ENCODE data around the gene SLC28A1. TPM values are rescaled to one million over a fixed set of nuclear protein-coding genes. Genes with fewer than 3 reads are reported as not detected.
A peak's percentile ranks its signal among the peaks of the same experiment; 100 is the strongest.

Gene SLC28A1
- total RNA-seq, 2 experiments from 2014 or later, result not detected

DNA sequence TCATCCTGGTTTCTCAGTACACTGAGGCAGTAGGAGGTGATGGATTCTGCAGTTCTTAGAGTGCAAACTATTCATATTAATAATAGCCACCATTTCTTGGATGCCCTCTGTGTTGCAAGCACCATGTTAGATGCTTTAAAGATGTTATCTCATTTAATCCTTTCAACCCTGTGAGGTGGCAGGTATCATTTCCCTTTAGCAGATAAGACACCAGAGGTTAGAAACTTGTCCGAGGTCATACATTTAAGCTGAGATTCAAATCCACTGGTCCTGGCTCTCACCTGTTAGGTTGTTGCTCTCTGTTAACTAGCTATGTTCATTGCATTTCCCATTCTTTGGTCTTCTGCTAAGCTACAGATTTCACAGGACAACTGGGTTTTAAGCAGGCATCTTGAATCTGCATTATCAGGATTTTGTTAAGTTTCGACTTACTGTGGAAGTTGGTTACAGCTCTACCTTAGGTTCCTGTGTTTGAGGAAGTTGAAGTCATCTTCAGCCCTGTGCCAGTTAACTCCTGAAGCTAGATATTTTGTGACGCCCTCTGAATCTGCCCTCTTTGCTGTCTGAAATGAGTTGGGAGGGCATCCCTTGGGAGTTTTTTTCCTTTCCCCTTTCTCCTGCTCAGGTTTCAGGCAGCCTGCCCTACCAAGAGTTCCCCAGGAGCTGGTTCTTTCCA lies 103.6 kb downstream of the SLC28A1 start:
- ChIA-PET CTCF (interaction anchor here (1.0 to 1.7 kb wide), 5 partner anchors 56 to 417 kb away, joined by 3 to 5 read pairs (median 3); no protein-coding TSS in a partner anchor), POLR2A (interaction anchor here (1.0 to 1.5 kb wide), 2 partner anchors 10 to 34 kb away, joined by 3 read pairs; no protein-coding TSS in a partner anchor)
- H3K36me3 Mint-ChIP-seq, result no peaks in the 10 kb centered on the region
- intact Hi-C loops (cut with micrococcal nuclease), result loop anchor here (2.0 to 10.0 kb wide), 4 partner anchors 43 to 717 kb away; partner anchors contain the start of gene AKAP13
- H3K9me3 Mint-ChIP-seq, result no peaks in the 10 kb centered on the region
- peaks cover 86% of the 10 kb centered on the region for H3K4me1 Mint-ChIP-seq (ENCODE audit: low read depth)
- H3K4me3 Mint-ChIP-seq, result no peak overlapping the region
- DNase-seq, result no peak
- no peaks in the 10 kb centered on the region for H3K27me3 Mint-ChIP-seq
- peak overlapping the region; percentile 78 for H3K27ac Mint-ChIP-seq

DNA sequence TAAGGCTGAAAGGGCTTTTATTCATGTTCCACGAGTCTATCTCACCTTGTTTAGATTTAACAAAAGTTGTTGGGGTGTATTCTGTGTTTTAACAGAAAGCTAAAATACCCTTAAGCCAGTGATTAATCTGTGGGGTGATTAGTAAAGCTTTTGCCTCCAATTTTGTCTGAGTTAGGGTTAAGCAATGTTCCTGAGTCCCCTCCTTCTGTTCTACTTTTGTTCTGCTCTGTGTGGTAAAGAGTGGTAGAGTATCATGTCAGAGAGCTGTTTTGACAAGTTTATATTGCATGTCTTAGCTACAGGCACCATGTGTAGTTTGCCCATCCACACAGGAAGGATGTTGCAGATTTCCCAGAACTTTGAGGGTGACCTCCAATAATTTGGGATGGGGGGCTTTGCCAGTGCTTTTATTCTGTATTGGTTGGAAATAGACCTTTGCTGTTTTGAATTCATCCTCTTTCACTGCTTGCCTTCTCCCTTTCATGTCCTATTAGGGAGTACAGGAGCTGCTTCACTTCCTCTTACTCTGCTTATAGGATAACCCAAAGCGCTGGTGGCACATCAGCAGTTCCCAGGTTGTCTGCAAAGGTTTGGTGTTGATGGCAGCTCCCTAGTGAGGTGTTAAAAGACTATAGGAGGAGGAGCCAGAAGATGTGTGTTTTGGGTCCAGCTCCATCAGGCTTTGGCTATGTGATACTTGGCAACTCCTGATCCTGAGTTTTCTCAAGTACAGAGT lies 104.6 kb downstream of the SLC28A1 start:
- Mint-ChIP-seq H3K4me3 (no peak overlapping the region), H3K9me3 (no peaks in the 10 kb centered on the region), H3K27ac (peak overlapping the region; percentile 78), H3K4me1 (ENCODE audit: low read depth) (peaks cover 79% of the 10 kb centered on the region), H3K36me3 (no peaks in the 10 kb centered on the region), H3K27me3 (no peaks in the 10 kb centered on the region)
- ChIA-PET POLR2A (interaction anchor here (1.5 kb wide), 1 partner anchor 10 kb away, joined by 3 read pairs; no protein-coding TSS in a partner anchor), CTCF (interaction anchor here (1.0 to 1.7 kb wide), 4 partner anchors 55 to 391 kb away, joined by 3 to 5 read pairs (median 4); no protein-coding TSS in a partner anchor)
- intact Hi-C loops (cut with micrococcal nuclease), result loop anchor here (2.0 to 10.0 kb wide), 4 partner anchors 42 to 716 kb away; partner anchors contain the start of gene AKAP13
- DNase-seq, result no peak

DNA sequence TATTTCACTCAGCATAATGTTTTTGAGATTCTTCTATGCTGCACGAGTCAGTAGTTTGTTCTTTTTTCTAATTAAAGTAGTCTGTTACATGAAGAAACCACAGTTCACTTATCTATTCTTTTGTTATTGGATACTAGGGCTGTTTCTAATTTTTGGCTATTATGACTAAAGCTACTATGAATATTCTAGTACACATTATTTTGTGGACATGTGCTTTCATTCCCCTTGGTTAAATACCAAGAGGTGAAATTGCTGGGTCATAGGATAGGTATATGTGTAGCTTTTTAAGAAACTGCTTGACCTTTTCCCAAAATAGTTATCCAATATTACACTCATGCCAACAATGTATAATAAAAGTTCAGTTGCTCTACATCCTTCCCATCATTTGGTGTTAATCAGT lies 106.0 kb downstream of the SLC28A1 start:
- H3K4me1 Mint-ChIP-seq (ENCODE audit: low read depth), result peaks cover 67% of the 10 kb centered on the region
- no peaks in the 10 kb centered on the region for H3K27me3 Mint-ChIP-seq
- ChIA-PET CTCF (interaction anchor here (1.1 kb wide), 1 partner anchor 10 kb away, joined by 3 read pairs; no protein-coding TSS in a partner anchor), POLR2A (interaction anchor here (3.0 kb wide), 1 partner anchor 9 kb away, joined by 21 read pairs; the partner anchor contains the start of gene PDE8A)
- no peak overlapping the region for H3K27ac Mint-ChIP-seq
- H3K36me3 Mint-ChIP-seq, result no peaks in the 10 kb centered on the region
- H3K4me3 Mint-ChIP-seq, result no peak overlapping the region
- intact Hi-C loops (cut with micrococcal nuclease), result loop anchor here (5.0 kb wide), 1 partner anchor 388 kb away; the partner anchor contains the start of gene ZSCAN2
- no peaks in the 10 kb centered on the region for H3K9me3 Mint-ChIP-seq
- no peak for DNase-seq

DNA sequence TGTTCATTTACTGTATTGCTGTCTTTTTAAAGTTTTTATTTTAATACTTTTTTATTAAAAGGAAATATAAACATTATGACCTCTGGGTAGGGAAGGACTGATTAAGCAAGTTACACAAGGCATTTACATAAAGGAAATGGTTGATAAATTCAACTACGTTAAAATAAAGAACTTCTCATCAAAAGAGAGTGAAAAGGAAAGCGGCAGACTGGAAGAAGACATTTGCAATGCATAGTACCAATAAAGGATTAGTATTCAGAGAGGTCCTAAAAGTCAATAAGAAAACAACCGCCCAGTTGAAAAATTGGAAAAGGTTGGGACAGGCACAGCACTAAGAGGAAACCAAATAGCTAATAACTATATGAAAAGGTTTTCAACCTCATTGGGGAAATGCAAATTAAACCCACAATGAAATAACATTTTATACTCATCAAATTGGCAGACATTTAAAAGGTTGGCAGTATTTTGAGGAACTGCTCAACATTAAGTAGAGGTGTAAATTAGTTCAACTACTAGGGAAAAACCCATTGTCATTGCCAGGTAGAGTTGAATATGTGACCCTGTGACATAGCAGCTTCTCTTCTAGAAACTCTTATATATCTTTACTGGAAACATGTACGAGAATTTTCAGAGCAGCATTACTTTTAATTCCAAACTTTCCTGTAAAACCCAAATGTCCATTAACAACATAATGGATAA lies 106.7 kb downstream of the SLC28A1 start:
- Mint-ChIP-seq H3K9me3 (no peaks in the 10 kb centered on the region), H3K4me3 (no peak overlapping the region), H3K27me3 (no peaks in the 10 kb centered on the region), H3K36me3 (no peaks in the 10 kb centered on the region), H3K27ac (no peak overlapping the region), H3K4me1 (ENCODE audit: low read depth) (peaks cover 63% of the 10 kb centered on the region)
- ChIA-PET CTCF (interaction anchor here (1.1 to 1.2 kb wide), 2 partner anchors 8 to 11 kb away, joined by 3 to 4 read pairs; no protein-coding TSS in a partner anchor), POLR2A (interaction anchor here (3.0 kb wide), 1 partner anchor 9 kb away, joined by 21 read pairs; the partner anchor contains the start of gene PDE8A)
- DNase-seq, result no peak
- intact Hi-C loops (cut with micrococcal nuclease), result loop anchor here (5.0 kb wide), 1 partner anchor 389 kb away; the partner anchor contains the start of gene ZSCAN2

GRCh38 chr15:84992157-84992944 lies 107.9 kb downstream of the SLC28A1 start:
- Mint-ChIP-seq H3K27me3 (no peaks in the 10 kb centered on the region), H3K36me3 (no peaks in the 10 kb centered on the region), H3K4me3 (no peak overlapping the region), H3K4me1 (ENCODE audit: low read depth) (peaks cover 54% of the 10 kb centered on the region), H3K9me3 (no peaks in the 10 kb centered on the region), H3K27ac (peak overlapping the region; percentile 62)
- DNase-seq, result peak; percentile 74
- ChIA-PET CTCF (interaction anchor here (1.2 kb wide), 1 partner anchor 9 kb away, joined by 4 read pairs; no protein-coding TSS in a partner anchor), POLR2A (interaction anchor here (1.0 to 3.0 kb wide), 2 partner anchors 11 to 39 kb away, joined by 4 to 21 read pairs; partner anchors contain the start of gene PDE8A)
- intact Hi-C loops (cut with micrococcal nuclease), result loop anchor here (1.0 to 5.0 kb wide), 2 partner anchors 10 to 390 kb away; partner anchors contain the start of gene ZSCAN2

Other genes starting within 250 kb of the SLC28A1 start
- 10 to 100 TPM; 13.7 to 14.9 TPM for gene WDR73, start 230.4 kb upstream of the SLC28A1 start, total RNA-seq
- gene NMB, start 226.5 kb upstream of the SLC28A1 start, total RNA-seq, result 1 to 10 TPM; 6.2 to 7.8 TPM
- 100 to 1,000 TPM; 132 to 136 TPM for gene SEC11A, start 168.5 kb upstream of the SLC28A1 start, total RNA-seq
- 10 to 100 TPM; 23.8 to 24.3 TPM for gene ZNF592, start 136.1 kb upstream of the SLC28A1 start, total RNA-seq
- gene ALPK3, start 67.3 kb upstream of the SLC28A1 start, total RNA-seq, result under 1 TPM; 0.10 to 0.12 TPM
- gene PDE8A, start 97.2 kb downstream of the SLC28A1 start, total RNA-seq, result 10 to 100 TPM; 20.8 to 21.2 TPM